IMR-90 (cell line): ENCODE results near the gene ERH. TPM values are rescaled to one million over a fixed set of nuclear protein-coding genes. Genes with fewer than 3 reads are reported as not detected.

Experiments
- ATAC-seq: fragments of 200-7000 bp; cut with Tn5 transposase; 2 replicates; pipeline ENCODE4 v1.9.1; 2020; ENCODE audit warnings: low read depth, mild to moderate bottlenecking, moderate library complexity
- BruUV-seq: library from RNA; stranded (reverse); fragments of 400-500 nt; replicated peaks from 2 replicates; lab custom pipeline; 2021; lab: Mats Ljungman, UMichigan
- CTCF ChIA-PET: fragments of 300-600 bp; formaldehyde crosslinking; extraction: SDS; loops from one replicate; lab custom pipeline; 2021; ENCODE audit warnings: antibody characterized with exemption; lab: Yijun Ruan, JAX
- POLR2A ChIA-PET: fragments of 300-600 bp; sonication (Branson Sonifier 250); formaldehyde crosslinking; loops from one replicate; lab custom pipeline; 2022; ENCODE audit warnings: antibody characterized with exemption; ENCODE audit not compliant: unreplicated experiment; lab: Charles Lee
- DNase-seq: peaks from one replicate; pipeline ENCODE4 v3.0.0; 2013
- H2AFZ ChIP-seq: replicated peaks from 2 replicates; pipeline ENCODE3; 2013; ENCODE audit warnings: low read length, mild to moderate bottlenecking; ENCODE audit not compliant: poor library complexity
- H2AK5ac ChIP-seq: 2 replicates; pipeline ENCODE4 v1.6.1; 2013; ENCODE audit warnings: low read depth, low read length, inconsistent platforms
- H2AK9ac ChIP-seq: replicated peaks from 2 replicates; pipeline ENCODE3; 2013; ENCODE audit warnings: mild to moderate bottlenecking, low read depth, low read length, moderate library complexity; ENCODE audit not compliant: poor library complexity
- H2BK120ac ChIP-seq: 2 replicates; pipeline ENCODE4 v1.6.1; 2013; ENCODE audit warnings: low read depth, low read length, inconsistent platforms
- H2BK15ac ChIP-seq: 3 replicates; pipeline ENCODE4 v1.6.1; 2013; ENCODE audit warnings: low read depth, low read length, inconsistent platforms
- H2BK20ac ChIP-seq: 2 replicates; pipeline ENCODE4 v1.6.1; 2013; ENCODE audit warnings: low read depth, mild to moderate bottlenecking, inconsistent platforms, low read length, moderate library complexity
- H2BK5ac ChIP-seq: 2 replicates; pipeline ENCODE4 v1.6.1; 2013; ENCODE audit warnings: mild to moderate bottlenecking, low read depth, low read length, inconsistent platforms; ENCODE audit not compliant: poor library complexity, severe bottlenecking
- H3K14ac ChIP-seq: replicated peaks from 2 replicates; pipeline ENCODE4 v1.6.1; 2013; ENCODE audit warnings: low read depth, low read length, inconsistent platforms
- H3K18ac ChIP-seq: 2 replicates; pipeline ENCODE4 v1.6.1; 2013; ENCODE audit warnings: low read depth, low read length, control low read depth
- H3K23ac ChIP-seq: 2 replicates; pipeline ENCODE4 v1.6.1; 2013; ENCODE audit warnings: low read depth, low read length, inconsistent platforms
- H3K27ac ChIP-seq: 2 replicates; pipeline ENCODE4 v1.5.1; 2013; ENCODE audit warnings: mild to moderate bottlenecking, control low read depth, low read length; ENCODE audit not compliant: insufficient read depth
- H3K27me3 ChIP-seq: 2 replicates; pipeline ENCODE4 v1.6.1; 2013; ENCODE audit warnings: low read length; ENCODE audit not compliant: control insufficient read depth, insufficient read depth
- H3K36me3 ChIP-seq: 2 replicates; pipeline ENCODE4 v1.6.1; 2013; ENCODE audit warnings: low read length, mixed read lengths; ENCODE audit not compliant: control insufficient read depth, insufficient read depth
- H3K4ac ChIP-seq: 2 replicates; pipeline ENCODE4 v1.6.1; 2013; ENCODE audit warnings: low read depth, low read length, inconsistent platforms
- H3K4me1 ChIP-seq: 2 replicates; pipeline ENCODE4 v1.6.1; 2013; ENCODE audit warnings: low read length, mixed read lengths; ENCODE audit not compliant: control insufficient read depth, insufficient read depth
- H3K4me2 ChIP-seq: 2 replicates; pipeline ENCODE4 v1.6.1; 2013; ENCODE audit warnings: low read depth, mild to moderate bottlenecking, control low read depth, low read length, moderate library complexity
- H3K4me3 ChIP-seq: 2 replicates; pipeline ENCODE4 v1.5.1; 2013; ENCODE audit warnings: low read depth, mild to moderate bottlenecking, control low read depth, low read length, moderate library complexity; ENCODE audit not compliant: insufficient read depth
- H3K56ac ChIP-seq: 2 replicates; pipeline ENCODE4 v1.6.1; 2013; ENCODE audit warnings: low read length, inconsistent platforms; ENCODE audit not compliant: insufficient read depth; ENCODE audit errors: extremely low read depth
- H3K79me1 ChIP-seq, 2 experiments: 2 replicates each; pipeline ENCODE4 v1.6.1; 2013; ENCODE audit warnings: low read length in 2 of 2, inconsistent platforms in 1 of 2, low read depth in 1 of 2
- H3K9ac ChIP-seq: 2 replicates; pipeline ENCODE4 v1.6.1; 2013; ENCODE audit warnings: low read depth, low read length, control low read depth
- H3K9me1 ChIP-seq: 2 replicates; pipeline ENCODE4 v1.6.1; 2013; ENCODE audit warnings: low read length, inconsistent platforms; ENCODE audit not compliant: insufficient read depth
- H3K9me3 ChIP-seq: 2 replicates; pipeline ENCODE4 v1.6.1; 2013; ENCODE audit warnings: low read length; ENCODE audit not compliant: control insufficient read depth, insufficient read depth
- H4K20me1 ChIP-seq: 2 replicates; pipeline ENCODE4 v1.6.1; 2013; ENCODE audit warnings: low read length, inconsistent platforms; ENCODE audit not compliant: insufficient read depth
- H4K5ac ChIP-seq: 2 replicates; pipeline ENCODE4 v1.6.1; 2013; ENCODE audit warnings: mild to moderate bottlenecking, low read depth, low read length, control low read depth
- H4K8ac ChIP-seq, 2 experiments: 2 replicates each; pipeline ENCODE4 v1.6.1; 2013; ENCODE audit warnings: low read depth in 2 of 2, low read length in 2 of 2, control low read depth in 1 of 2, inconsistent platforms in 1 of 2
- H4K91ac ChIP-seq: 2 replicates; pipeline ENCODE4 v1.6.1; 2013; ENCODE audit warnings: low read depth, low read length, inconsistent platforms; ENCODE audit not compliant: insufficient read depth
- BHLHE40 ChIP-seq: fragments of 150-350 bp; IDR thresholded peaks from 2 replicates; pipeline ENCODE4 v1.6.1; 2016; ENCODE audit warnings: mild to moderate bottlenecking, low read depth, low read length
- CHD1 ChIP-seq: IDR thresholded peaks from 2 replicates; pipeline ENCODE4 v1.6.1; 2012; ENCODE audit warnings: low read depth, low read length, improper control_type of control experiment
- FOS ChIP-seq: fragments of 150-350 bp; IDR thresholded peaks from 2 replicates; pipeline ENCODE4 v1.6.1; 2016; ENCODE audit warnings: low read depth, low read length
- MXI1 ChIP-seq: IDR thresholded peaks from 2 replicates; pipeline ENCODE4 v1.6.1; 2012; ENCODE audit warnings: low read depth, mild to moderate bottlenecking, low read length, moderate library complexity, borderline replicate concordance
- WGBS, 2 experiments: methylation state at CpG; one replicate each; pipeline versions ENCODE4 v1.1.5 to v1.1.7; 2013; ENCODE audit warnings: missing lambda C conversion rate in 2 of 2; ENCODE audit not compliant: insufficient read length in 1 of 2; ENCODE audit errors: extremely low coverage in 2 of 2; 5-methylcytosine and 5-hydroxymethylcytosine counted together
- dilution Hi-C: fragments of 300-500 bp; cut with HindIII; formaldehyde crosslinking; loops from one replicate; pipeline ENCODE4 v1.14.3; 2018; ENCODE audit warnings: low sequenced_read_pairs; ENCODE audit not compliant: unreplicated experiment
- in situ Hi-C: fragments of 300-500 bp; cut with MboI; formaldehyde crosslinking; loops from 3 replicates; pipeline ENCODE4 v1.14.3; 2019; ENCODE audit warnings: low sequenced_read_pairs, inconsistent platforms, mixed read lengths
- intact Hi-C: fragments of 100-400 bp; cut with micrococcal nuclease; formaldehyde crosslinking; loops from 2 replicates; pipeline ENCODE4 v1.10.0; 2022
- polyA plus RNA-seq, 3 experiments: library from polyadenylated mRNA; depleted of rRNA; stranded (reverse); fragments of >200 nt; gene quantifications; 2 replicates each; pipeline ENCODE4 v1.2.3, GENCODE V29; 2012; ENCODE audit warnings: low replicate concordance in 1 of 3
- total RNA-seq: library from RNA; depleted of rRNA; stranded (reverse); fragments of >200 nt; gene quantifications from 2 replicates; pipeline ENCODE4 v1.2.3, GENCODE V29; 2012
- TF ChIP-seq, protein P1 (sequence below): fragments of 150-350 bp; IDR thresholded peaks from 2 replicates; pipeline ENCODE4 v1.6.1; 2016; ENCODE audit warnings: low read depth, mild to moderate bottlenecking, low read length, moderate library complexity, borderline replicate concordance

The ERH gene
- total and polyA plus RNA-seq, 2 of the 4 experiments (the other 2 are of a cell fraction) = 64.2 to 150 TPM

DNA sequence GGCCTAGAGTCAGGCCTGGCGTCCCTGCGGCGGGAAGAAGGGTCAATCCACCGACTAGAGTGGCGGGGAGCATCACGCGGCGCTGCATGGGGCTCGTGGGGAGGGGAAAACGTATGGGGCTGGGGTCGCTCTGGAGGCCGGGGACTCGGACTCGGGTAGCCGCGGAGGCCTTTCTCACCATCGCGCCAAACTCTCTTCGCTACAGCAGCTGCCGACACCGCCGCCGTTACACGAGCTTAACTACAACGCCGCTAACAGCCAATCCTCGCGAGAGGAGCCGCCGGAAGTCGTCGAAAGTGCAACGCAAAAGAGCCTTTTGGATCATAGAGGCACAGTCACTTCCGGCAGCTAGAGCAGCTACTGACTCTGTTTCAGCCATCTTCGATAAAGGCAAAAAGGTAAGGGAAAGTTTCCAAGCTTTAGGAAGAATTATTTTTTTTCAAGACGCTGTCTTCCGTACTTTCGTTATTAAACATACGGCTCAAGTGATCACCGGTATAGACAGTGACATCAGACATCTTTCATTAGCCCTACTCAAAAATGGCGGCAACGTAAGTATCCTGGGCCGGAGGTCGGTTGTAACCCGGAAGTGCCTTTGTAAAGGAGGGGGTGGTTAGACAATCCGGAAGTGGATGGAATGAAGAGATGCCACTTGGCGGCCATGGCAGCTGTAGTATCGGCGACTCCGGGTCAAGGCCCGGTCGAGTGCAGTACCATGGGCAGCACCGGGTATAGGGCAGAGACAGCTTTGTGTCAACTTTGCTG lies at the start of gene ERH, which contains the start of gene SLC39A9 (continued):
- 0 out of 2 replicates have a peak, but pooled peaks have one; percentile 12 for TF ChIP-seq CHD1
- TF ChIP-seq, protein P1, sequence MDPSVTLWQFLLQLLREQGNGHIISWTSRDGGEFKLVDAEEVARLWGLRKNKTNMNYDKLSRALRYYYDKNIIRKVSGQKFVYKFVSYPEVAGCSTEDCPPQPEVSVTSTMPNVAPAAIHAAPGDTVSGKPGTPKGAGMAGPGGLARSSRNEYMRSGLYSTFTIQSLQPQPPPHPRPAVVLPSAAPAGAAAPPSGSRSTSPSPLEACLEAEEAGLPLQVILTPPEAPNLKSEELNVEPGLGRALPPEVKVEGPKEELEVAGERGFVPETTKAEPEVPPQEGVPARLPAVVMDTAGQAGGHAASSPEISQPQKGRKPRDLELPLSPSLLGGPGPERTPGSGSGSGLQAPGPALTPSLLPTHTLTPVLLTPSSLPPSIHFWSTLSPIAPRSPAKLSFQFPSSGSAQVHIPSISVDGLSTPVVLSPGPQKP = no peak
- TF ChIP-seq BHLHE40 = no peak

DNA sequence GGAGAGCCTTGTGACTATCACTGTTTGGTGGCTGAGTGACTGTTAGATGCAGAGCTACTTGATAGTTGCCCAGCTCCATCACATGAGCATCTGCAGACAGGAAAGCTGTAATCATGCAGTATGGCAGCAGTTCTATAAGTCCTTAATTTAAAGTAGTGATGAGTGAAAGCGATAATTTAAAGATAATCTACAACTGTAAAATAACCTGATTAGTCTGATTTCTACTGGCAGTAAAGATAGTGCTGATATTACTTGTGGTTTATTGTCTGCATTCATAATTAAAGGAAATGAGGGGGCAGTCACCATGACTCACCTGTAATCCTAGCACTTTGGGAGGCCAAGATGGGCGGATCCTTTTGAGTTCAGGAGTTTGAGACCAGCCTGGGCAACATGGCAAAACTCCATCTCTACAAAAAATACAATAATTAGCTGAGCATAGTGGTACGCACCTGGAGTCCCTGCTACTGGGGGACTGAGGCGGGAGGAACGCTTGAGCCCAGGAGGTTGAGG lies 45.3 kb upstream of the ERH start:
- no peak overlapping the region for H2BK5ac ChIP-seq
- H2BK15ac ChIP-seq = no peak overlapping the region
- dilution Hi-C loops (no loop called here), intact Hi-C loops (no loop called here), in situ Hi-C loops (no loop called here)
- no peak overlapping the region for H3K27ac ChIP-seq
- no peak overlapping the region for H3K4me2 ChIP-seq
- H4K5ac ChIP-seq = no peak overlapping the region
- no TSS peak for BruUV-seq
- H3K36me3 ChIP-seq = peaks cover 12% of the 10 kb centered on the region
- peaks cover 16% of the 10 kb centered on the region for H3K9me1 ChIP-seq
- no peak overlapping the region for H4K91ac ChIP-seq
- H3K9ac ChIP-seq = no peak overlapping the region
- no peaks in the 10 kb centered on the region for H3K9me3 ChIP-seq
- ATAC-seq (no peak), DNase-seq (no peak)
- no peak overlapping the region; the same call in 1 of the 2 replicates for H3K23ac ChIP-seq
- no CpG with 5 or more reads among the region's 5 CpGs for WGBS, 2 experiments
- H2BK120ac ChIP-seq = no peak overlapping the region
- H2BK20ac ChIP-seq = no peak overlapping the region
- H2AFZ ChIP-seq = no peak overlapping the region
- peak overlapping the region; percentile 78 for H2AK9ac ChIP-seq
- no peak overlapping the region for H2AK5ac ChIP-seq
- H4K20me1 ChIP-seq = peaks cover 4% of the 10 kb centered on the region
- no peak overlapping the region; the same call in 1 of the 2 replicates for H3K14ac ChIP-seq
- H3K27me3 ChIP-seq = no peaks in the 10 kb centered on the region
- no peak overlapping the region for H3K4me3 ChIP-seq
- H3K56ac ChIP-seq = no peak overlapping the region
- TF ChIP-seq FOS (no peak), MXI1 (no peak)
- TF ChIP-seq, protein P1 = no peak
- no peak overlapping the region for H3K18ac ChIP-seq
- H3K4ac ChIP-seq = no peak overlapping the region
- no peaks in the 10 kb centered on the region for H3K4me1 ChIP-seq
- ChIA-PET CTCF (no interaction called here), POLR2A (no interaction called here)
- peak overlapping the region in 1 of 2 experiments; percentile 31; a peak in 1 of 4 replicates for H4K8ac ChIP-seq
- H3K79me1 ChIP-seq = peaks cover 30 to 46% of the 10 kb centered on the region in 2 experiments
